GM19438 (cell line): ENCODE results near the gene TMEM61.
"Not testable (repeated sequence)": the region's sequence is repeated elsewhere in the genome, so short reads cannot be mapped to it uniquely, and the experiment has no call there.

Experiments used
- ATAC-seq: cut with Tn5 transposase; IDR thresholded peaks from one replicate; pipeline ENCODE4 v1.9.1; 2021; ENCODE audit warnings: low read depth; ENCODE audit not compliant: unreplicated experiment

The TMEM61 gene

DNA sequence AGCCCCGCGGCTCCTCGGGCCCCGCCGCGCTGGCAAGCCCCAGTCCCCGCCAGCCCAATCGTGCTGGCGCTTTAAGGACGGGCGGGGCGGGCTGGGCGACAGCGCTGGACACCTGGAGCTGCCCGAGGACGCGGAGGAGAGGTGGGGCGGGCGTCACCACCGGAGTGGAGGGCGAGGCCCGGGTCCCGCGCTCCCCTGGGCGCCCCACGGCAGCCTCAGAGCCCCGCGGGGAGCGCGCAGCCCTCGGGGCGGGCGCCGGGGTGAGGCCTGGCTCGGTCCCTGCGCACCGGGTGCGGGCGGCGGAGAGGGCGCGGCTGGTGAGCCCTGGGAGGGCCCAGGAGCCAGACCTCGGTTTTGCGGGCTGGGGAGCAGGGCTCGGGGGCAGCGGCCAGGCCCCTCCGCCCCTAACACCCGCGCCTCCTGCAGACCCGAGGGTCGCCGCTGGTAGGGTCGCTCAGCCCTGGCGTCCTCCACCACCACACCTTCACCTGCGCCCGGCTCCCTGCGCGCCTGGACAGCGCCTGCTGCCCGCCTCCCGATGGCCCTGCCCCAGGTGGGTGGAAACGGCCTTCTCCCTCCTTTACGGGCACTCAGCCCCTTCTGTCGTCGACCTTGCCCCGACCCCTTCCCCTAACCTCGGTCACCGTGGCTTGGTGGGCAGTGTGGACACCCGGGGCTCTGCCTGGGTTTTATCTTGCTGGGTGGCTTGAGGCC lies at the start of gene TMEM61:
TSS of gene TMEM61 (plus strand) at position 101 of the 714 bp plus-strand sequence. CDS start at position 539, 438 bp downstream.
- ATAC-seq: no peak

DNA sequence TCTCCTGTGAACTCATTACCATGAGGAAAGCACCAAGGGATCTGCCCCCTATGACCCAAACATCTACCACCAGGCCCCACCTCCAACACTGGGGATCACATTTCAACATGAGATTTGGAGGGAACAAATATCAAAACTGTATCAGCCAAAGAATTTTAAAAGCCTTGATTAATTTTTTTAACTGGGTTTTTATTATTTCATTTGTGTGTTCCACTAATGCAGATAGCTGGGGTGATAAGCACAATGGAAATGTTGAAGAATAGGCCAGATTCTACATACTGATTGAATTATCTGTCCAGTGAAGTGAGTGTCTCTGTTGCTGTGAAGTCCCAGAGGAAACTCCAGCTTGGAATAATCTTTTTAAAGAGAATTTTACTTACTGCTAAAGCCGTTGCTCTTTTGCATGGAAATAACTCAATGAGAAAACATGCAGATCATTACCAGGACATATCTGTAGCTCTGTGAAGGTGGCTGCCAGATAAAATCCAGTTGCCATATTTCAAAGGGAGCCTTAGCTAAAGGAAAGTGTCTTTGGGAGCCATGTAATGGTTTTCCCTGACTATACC lies 49.1 kb upstream of the TMEM61 start:
- ATAC-seq: no peak

DNA sequence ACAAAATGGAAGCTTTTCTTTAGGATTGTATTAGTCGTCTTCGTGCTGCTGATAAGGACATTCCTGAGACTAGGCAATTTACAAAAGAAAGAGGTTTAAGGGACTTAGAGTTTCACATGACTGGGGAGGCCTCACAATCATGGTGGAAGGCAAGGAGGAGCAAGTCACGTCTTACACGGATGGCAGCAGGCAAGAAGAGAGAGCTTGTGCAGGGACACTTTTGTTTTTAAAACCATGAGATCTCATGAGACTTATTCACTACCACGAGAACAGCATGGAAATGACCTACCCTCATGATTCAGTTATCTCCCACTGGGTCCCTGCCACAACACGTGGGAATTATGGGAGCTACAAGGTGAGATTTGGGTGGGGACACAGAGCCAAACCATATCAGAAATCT lies 46.3 kb upstream of the TMEM61 start:
- not testable (repeated sequence) for ATAC-seq

DNA sequence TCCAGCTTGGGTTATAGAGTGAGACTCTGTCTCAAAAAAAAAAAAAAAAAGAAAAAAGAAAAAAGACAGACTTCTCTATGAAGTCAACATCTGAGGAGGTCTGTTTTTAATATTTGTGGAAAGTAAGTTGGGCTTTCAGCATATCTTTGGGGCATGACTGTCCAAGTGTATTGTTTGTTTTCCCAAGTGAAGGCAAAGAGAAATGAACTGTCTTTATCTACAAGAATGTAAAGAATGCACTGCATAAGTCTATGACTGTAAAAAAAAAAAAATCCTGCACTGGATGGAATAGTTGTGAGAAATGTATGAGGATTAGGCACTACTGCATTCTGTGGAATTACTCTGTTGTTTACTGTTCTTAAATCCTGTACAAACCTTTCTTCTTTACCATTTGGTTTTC lies 45.6 kb upstream of the TMEM61 start:
- no peak for ATAC-seq

DNA sequence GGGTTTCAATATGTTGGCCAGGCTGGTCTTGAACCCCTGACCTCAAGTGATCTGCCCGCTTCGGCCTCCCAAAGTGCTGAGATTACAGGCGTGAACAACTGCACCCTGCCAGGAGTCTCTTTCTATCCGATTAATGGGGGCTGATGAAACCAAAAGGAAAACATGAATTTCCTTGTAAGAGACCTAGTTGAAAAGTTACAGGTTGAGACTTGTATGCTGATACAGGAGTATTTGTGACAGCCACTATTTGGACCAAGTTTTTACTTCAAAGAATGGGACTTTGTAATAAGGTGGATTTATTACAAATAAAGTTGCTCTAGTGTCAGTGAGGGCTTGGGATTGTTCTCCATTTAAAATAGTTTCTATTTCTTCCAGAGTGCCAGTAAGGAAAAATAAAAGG lies 43.6 kb upstream of the TMEM61 start:
- ATAC-seq: no peak

DNA sequence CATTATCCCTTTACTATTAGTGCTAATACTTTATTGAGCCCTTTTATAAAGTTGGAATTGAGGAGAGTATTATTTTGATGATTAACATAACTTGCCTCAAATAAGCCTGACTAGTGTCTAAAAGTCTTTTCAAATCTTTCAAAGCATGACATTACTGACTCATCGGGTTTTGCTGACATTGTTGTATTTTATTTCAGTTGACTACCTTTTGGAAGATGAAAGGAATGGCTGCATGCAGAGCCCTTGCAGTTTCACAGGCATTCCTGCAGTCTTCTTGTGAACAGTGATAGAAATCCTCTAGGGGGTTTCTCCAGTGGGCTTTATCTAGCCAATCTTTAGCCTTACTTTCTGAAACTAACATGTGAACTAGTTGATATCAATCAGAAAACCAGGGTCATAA lies 43.0 kb upstream of the TMEM61 start:
- no peak for ATAC-seq

DNA sequence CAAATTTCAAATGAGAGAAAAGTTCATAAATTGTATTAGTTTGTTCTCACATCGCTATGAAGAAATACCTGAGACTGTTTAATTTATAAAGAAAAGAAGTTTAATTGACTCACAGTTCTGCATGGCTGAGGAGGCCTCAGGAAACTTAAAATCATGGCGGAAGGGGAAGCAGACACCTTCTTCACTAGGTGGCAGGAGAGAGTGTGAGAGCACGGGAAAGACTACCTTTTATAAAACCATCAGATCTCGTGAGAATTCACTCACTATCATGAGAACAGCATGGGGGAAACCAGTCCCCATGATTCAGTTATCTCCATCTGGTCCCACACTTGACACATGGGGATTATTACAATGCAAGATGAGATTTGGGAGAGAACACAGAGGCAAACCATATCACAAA lies 41.5 kb upstream of the TMEM61 start:
- not testable (repeated sequence) for ATAC-seq

DNA sequence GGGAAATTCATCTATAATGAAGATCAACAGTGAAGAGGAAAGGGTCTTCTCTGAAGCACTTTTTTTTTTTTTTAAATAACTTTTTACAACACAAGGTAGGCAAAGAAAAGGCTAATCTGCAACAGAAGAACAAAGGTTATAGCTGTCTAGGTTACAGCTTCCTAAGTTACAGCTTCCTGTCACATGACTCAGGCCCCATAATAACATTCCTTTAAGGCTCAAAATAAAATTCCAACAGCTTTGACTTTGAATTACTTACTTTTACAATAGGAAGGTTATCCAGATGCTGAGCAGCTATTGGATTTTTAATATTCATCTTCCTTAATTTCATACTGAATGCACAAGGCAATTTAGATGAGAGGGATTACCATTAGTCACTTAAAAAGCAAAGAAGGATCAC lies 40.4 kb upstream of the TMEM61 start:
- no peak for ATAC-seq

DNA sequence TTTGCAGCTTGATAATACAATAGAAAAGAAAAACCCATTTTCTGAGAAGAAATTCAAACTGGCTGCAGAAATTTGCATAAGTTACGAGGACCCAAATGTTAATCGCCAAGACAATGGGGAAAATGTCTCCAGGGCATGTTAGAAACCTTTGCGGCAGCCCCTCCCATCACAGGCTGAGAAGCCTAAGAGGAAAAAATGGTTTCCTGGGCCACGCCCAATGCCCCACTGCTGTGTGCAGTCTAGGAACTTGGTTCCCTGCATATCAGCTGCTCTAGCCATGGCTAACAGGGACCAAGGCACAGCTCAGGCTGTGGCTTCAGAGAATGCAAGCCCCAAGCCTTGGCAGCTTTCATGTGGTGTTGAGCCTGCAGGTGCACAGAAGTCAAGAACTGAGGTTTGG lies 37.5 kb upstream of the TMEM61 start:
- no peak for ATAC-seq

DNA sequence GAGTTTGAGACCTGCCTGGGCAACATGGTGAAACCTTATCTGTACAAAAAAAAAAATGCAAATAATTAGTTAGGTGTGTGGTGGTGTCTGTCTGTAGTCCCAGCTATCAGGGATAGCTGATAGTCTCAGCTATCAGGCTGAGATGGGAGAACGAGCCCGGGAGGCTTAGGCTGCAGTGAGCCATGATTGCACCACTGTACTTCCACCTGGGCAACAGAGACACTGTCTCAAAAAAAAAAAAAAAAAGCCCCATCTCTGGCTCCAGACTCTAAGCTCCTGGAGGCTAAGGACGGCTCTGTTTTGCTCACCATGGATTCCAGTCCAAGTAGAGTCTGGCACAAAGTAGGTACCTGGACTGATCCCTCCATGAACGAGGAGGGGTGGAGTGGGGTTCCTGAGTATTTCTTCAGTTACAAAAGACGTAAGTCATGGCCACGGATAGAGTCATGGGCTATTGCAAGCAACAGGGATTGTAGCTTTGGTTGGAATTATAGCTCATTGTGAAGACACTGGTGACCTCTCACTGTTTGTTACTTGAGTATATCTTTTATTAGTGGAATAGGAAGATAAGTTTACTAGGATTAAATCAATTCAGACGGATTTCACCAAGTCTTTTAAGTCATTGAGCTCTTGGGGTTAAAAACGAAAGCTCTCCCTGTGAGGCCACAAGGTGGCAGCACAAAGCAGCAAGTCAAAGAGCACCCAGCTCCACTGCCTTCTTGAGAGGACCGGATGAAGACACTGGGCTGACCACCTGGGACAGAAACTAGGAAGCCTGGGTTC lies 35.6 kb upstream of the TMEM61 start:
- ATAC-seq: no peak

DNA sequence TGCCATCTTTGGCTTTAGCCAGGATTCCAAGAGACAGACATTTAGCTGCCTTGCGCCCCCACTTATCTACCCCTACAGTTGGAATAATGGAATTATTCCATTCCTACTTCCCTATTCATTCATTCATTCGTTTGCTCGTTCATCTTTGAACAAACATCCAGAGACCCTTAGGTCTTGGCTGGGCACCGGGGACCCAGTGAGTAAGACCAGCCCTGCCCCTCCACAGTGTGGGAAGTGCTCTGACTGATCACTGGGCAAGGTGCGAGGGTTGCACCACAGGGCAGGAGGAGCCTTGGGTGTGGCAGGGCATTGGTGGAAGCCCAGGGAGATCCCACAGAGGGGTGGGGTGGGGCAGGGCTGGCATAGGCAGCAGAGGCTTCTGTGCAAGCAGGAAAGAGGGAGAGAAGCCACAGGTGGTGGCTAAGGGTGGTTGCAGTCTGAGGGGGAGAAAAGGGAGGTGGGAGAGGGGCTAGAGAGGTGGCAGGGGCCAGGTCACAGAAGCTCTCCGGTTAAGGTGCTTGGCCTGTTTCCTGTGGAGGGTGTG lies 35.0 kb upstream of the TMEM61 start:
- no peak for ATAC-seq

DNA sequence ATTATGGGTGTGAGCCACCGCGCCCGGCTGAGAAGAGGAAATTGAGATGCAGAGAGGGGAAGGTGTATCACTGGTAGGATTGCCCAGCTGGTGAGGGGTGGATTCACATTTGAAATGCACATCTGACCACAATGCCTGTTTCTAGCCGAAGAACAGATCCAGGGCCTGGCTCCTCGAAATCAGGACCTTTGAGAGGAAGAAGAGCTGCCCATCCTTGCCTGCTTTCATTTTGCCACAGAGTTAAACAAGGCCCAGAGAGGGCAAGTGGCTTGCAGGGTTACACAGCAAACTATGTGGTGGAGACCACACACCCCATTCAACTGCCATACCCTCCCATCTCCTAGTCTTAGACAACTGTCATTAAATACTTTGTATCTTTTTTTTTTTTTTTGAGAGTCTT lies 32.9 kb upstream of the TMEM61 start:
- no peak for ATAC-seq

DNA sequence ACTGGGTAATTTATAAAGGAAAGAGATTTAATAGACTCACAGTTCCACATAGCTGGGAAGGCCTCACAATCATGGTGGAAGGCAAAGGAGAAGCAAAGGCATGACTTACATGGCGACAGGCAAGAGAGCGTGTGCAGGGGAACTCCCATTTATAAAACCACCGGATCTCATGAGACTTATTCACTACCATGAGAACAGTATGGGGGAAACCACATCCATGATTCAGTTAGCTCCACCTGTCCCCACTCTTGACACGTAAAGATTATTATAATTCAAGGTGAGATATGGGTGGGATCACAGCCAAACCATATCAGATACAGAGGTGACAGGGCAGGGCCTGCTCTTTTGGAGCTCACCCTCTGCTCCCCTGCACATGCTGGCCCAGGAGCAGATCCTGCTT lies 31.4 kb upstream of the TMEM61 start:
- no peak for ATAC-seq

DNA sequence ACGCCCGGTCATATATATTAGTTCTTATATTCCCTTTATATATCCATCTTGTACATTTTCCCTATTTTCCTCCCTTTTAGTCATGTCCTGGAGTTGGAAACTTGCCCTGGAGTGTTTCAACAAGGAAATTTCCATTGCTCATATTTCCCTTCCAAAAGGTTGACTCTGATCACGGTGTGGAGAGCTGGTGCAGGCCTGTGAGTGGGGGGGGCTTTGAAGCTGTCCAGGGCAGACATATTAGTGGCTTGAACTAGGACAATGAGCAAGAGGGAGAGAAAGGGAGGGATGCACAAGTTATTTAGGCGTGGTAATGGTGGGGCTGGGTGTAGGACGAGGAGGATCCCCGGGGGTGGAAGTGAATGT lies 30.4 kb upstream of the TMEM61 start:
- ATAC-seq: no peak

DNA sequence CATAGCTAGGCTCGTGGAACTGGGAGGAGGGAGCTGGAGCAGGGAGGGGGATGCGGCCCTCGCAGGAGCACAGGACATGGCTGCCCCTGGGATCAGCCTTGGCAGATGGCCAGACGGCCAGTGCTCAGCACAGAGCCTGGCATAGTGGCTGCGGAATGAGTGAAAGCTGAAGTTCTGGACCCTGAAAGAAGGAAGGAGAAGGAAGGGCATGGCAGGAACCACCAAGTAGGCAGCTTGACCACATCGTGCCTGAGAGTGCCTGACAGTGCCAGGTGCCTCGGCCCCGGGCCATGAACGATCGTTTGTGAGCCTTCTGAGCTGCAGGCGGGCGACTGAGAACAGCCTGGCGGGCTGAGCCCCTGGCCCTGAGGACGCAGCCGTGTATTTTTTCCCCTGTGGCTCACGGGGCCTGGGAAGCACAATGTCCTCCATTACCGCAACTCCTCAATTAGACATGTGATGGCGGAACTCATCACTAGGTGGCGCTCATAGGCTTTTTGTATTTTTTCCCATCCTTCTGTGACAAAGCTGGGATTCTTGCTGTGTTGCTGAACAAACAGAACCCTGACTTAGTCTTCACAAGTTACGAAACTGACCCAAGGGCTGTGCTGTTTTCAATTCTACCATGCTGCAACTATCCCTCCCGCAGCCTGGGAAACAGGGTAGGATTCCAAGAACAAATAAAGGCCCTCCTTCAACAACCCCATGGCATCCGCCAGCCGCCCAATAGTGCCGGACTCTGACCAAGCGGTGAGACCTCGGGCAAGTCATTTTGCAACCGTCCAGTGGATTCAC lies 29.9 kb upstream of the TMEM61 start:
- no peak for ATAC-seq

DNA sequence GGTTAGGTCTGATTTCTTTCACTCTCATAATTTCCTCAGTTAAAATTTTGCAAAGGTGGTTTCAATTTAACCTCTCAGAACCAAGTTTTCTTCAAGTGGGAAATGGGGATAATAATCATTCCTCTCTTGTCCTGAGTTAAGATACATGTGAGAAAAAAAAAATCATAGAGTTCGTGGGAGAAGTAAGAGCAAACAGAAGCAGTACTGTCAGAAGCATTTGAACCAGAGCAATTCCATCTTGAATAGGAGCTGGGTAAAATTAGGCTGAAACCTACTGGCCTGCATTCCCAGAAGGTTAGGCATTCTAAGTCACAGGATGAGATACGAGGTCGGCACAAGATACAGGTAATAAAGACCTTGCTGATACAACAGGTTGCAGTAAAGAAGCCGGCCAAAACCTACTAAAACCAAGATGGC lies 28.6 kb upstream of the TMEM61 start:
- ATAC-seq: no peak

DNA sequence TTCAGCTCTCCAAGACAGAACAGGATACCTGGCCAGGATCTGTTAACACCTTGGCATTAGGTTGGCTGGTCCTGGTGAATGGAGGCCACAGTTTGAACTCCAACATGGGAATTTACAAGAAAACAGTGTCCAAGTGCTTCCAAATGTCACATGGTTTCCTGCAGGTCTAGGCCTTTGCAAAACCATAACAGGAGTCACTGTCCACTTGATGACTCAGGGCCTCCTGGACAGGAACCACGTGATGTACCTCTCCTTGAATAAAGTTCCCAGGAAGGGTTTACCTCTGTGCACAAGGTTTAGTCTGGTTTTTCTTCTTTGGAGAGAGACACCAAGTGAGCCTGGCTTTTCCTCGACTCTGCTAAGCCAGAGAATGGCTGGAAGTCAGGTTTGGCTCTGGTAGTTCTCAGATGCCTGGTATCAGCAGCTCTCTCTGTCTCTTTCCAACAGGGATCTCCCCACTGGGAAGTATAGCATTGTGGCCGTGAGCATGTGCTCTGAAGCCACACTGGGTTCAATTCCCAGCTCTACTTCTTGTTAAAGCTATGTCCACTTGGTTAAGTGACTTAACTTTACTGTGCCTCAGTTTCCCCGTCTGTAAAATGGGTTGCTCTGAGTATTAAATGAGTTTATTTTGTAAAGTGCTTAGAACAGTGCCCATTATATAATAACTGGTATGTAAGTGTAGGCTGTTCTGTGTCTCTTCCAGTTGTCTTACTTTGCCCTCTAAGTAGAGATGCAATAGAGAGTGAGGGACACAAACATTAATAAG lies 27.3 kb upstream of the TMEM61 start:
- ATAC-seq: no peak

DNA sequence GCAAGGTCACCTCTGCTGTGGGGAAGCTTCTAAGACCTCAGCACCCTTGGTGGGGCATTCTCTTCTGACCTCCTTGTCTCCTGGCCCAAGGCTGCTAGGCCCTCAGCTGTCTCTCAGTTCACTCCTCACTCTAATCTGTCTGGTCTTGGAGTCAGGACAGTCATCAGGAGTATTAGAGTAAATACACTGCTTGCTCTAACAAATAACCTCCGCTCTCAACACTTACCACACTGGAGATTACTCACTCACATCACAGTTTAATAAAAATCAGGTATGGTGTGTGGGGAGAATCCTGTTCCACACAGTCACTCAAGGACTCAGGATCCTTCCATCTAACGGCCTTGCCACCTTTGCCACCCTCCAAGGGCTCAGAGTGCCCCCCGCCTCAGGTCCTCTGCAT lies 26.6 kb upstream of the TMEM61 start:
- no peak for ATAC-seq

DNA sequence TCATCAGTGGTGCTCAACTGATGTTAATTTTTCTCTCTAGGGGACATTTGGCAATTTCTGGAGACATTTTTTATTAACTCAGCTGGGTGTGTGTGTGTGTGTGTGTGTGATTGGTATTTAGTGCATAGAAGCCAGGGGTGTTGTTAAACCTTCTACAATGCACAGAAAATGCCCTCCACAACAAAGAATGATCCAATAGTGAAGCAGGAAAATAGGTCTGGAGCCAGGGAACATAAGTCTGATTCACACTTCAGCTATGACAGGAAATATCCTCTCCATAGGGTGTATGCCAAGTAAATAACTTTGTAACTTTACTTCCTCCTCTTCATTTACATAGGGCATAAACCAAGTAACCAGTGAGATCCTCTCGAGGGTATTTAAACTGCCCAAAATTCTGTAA lies 25.1 kb upstream of the TMEM61 start:
- ATAC-seq: no peak

DNA sequence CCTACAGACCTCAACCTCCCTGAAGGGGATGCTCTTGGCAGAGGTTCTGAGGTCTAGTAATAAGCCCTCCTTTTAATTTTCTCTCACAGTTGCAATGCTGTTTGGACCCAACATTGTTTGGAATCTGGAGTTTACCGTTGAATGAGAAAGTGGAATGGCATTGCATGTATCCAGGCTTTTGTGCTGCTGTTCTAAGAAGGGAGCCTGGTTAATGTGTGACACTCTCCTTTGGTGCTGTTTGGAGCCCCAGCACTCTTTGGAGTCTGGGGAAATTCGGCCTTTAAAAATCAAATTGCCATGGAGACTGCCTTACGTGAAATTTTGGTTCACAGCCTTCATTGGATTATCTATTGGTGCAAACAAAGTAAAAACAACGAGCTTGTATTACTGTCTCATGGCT lies 23.7 kb upstream of the TMEM61 start:
- no peak for ATAC-seq
